ENCODE data around the gene COPS3.

The COPS3 gene

GRCh38 chr17:17213775-17214174 lies 67.3 kb downstream of the COPS3 start (continued):
- TF ChIP-seq PPARA (CRISPR knock-in tag; IDR thresholded peaks at IDR 0.05; ENCODE audit: borderline replicate concordance), result no peak

DNA sequence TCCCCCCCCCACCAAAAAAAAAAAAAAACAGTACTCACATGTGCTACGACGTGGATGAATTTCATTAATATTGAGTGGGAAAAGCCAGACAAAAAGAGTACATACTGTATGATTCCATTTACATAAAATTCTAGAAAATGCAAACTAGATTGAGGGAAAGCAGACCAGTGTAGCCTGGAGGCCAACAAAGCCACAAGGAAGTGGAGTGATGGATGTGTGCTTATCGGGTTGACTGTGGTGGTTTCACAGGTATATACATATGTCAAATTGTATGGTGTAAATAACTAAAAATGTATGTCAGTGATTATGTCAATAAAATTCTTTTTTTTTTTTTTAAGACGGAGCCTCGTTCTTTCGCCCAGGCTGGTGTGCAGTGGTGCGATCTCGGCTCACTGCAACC lies 73.0 kb downstream of the COPS3 start:
- no peak for ATAC-seq
- TF ChIP-seq TCF4 (CRISPR knock-in tag; IDR thresholded peaks at IDR 0.05; ENCODE audit: borderline replicate concordance) (no peak), ZFP30 (CRISPR knock-in tag; IDR thresholded peaks at IDR 0.05) (no peak), RARB (CRISPR knock-in tag; IDR thresholded peaks at IDR 0.05) (no peak), BACH2 (CRISPR knock-in tag; IDR thresholded peaks at IDR 0.05; ENCODE audit: borderline replicate concordance) (no peak), TOX (CRISPR knock-in tag; IDR thresholded peaks at IDR 0.05; ENCODE audit: borderline replicate concordance) (no peak)
- TF ChIP-seq, protein P1, sequence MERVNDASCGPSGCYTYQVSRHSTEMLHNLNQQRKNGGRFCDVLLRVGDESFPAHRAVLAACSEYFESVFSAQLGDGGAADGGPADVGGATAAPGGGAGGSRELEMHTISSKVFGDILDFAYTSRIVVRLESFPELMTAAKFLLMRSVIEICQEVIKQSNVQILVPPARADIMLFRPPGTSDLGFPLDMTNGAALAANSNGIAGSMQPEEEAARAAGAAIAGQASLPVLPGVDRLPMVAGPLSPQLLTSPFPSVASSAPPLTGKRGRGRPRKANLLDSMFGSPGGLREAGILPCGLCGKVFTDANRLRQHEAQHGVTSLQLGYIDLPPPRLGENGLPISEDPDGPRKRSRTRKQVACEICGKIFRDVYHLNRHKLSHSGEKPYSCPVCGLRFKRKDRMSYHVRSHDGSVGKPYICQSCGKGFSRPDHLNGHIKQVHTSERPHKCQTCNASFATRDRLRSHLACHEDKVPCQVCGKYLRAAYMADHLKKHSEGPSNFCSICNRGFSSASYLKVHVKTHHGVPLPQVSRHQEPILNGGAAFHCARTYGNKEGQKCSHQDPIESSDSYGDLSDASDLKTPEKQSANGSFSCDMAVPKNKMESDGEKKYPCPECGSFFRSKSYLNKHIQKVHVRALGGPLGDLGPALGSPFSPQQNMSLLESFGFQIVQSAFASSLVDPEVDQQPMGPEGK (CRISPR knock-in tag; IDR thresholded peaks at IDR 0.05; ENCODE audit: borderline replicate concordance), result no peak

DNA sequence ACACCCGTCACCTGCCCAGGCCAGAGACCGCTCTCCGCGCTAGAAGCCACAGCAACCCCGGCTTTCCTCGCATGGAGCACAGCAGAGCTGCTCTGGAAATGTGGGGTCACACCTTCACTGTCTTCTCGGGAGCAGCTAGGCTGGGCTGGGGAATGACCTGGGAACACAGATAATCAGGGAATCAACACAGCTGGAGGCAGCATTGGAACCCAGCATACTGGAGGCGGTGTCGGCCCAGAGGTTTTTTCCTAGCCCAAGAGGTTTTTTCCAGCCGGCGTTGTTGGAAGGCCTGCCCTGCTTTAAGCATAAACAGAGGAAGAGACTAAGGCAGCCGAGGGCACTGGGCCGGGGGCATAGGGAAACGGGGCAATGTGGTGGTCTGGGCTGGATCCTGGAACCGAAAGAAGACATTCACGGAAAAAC lies 74.1 kb downstream of the COPS3 start:
- TF ChIP-seq ARNTL (CRISPR knock-in tag; IDR thresholded peaks at IDR 0.05; ENCODE audit: borderline replicate concordance, low read depth) (no peak), BACH2 (CRISPR knock-in tag; IDR thresholded peaks at IDR 0.05; ENCODE audit: borderline replicate concordance) (no peak), GLIS3 (CRISPR knock-in tag; IDR thresholded peaks at IDR 0.05) (no peak), CSDC2 (CRISPR knock-in tag; IDR thresholded peaks at IDR 0.05) (no peak), PPARA (CRISPR knock-in tag; IDR thresholded peaks at IDR 0.05; ENCODE audit: borderline replicate concordance) (no peak), OSR1 (CRISPR knock-in tag; IDR thresholded peaks at IDR 0.05) (no peak), ZNF70 (CRISPR knock-in tag; IDR thresholded peaks at IDR 0.05) (no peak), SNAI2 (CRISPR knock-in tag; IDR thresholded peaks at IDR 0.05) (no peak), TSHZ2 (CRISPR knock-in tag; IDR thresholded peaks at IDR 0.05) (no peak), ISL1 (CRISPR knock-in tag; IDR thresholded peaks at IDR 0.05) (no peak), ZFP30 (CRISPR knock-in tag; IDR thresholded peaks at IDR 0.05) (no peak), ZFP3 (CRISPR knock-in tag; IDR thresholded peaks at IDR 0.05) (no peak), CSRNP3 (CRISPR knock-in tag; IDR thresholded peaks at IDR 0.05) (no peak), RARB (CRISPR knock-in tag; IDR thresholded peaks at IDR 0.05) (no peak), POU6F1 (CRISPR knock-in tag; IDR thresholded peaks at IDR 0.05; ENCODE audit: borderline replicate concordance, low read depth) (no peak), ZNF8 (CRISPR knock-in tag; IDR thresholded peaks at IDR 0.05) (no peak), ESRRG (CRISPR knock-in tag; IDR thresholded peaks at IDR 0.05) (no peak)
- TF ChIP-seq, protein P1 (CRISPR knock-in tag; IDR thresholded peaks at IDR 0.05; ENCODE audit: borderline replicate concordance), result no peak
- ATAC-seq, result peak; percentile 3; the same call in 2 of the 3 replicates
